IPS-15b (cell line): Measurements from ENCODE around the gene JAGN1.
"Not testable (repeated sequence)": the region's sequence is repeated elsewhere in the genome, so short reads cannot be mapped to it uniquely, and the experiment has no call there.

Experiments
- H3K27me3 ChIP-seq: one replicate; pipeline ENCODE4 v1.6.1; 2013; ENCODE audit warnings: low read length; ENCODE audit not compliant: control insufficient read depth, insufficient read depth
- H3K36me3 ChIP-seq: one replicate; pipeline ENCODE4 v1.6.1; 2013; ENCODE audit warnings: low read length; ENCODE audit not compliant: control insufficient read depth, insufficient read depth
- H3K4me1 ChIP-seq: one replicate; pipeline ENCODE4 v1.6.1; 2013; ENCODE audit warnings: mild to moderate bottlenecking, low read length; ENCODE audit not compliant: control insufficient read depth, insufficient read depth
- H3K4me3 ChIP-seq: one replicate; pipeline ENCODE4 v1.5.1; 2013; ENCODE audit warnings: low read depth, low read length
- H3K9ac ChIP-seq: one replicate; pipeline ENCODE4 v1.6.1; 2013; ENCODE audit warnings: low read depth, mild to moderate bottlenecking, low read length
- H3K9me3 ChIP-seq: one replicate; pipeline ENCODE4 v1.6.1; 2013; ENCODE audit warnings: mild to moderate bottlenecking, low read length; ENCODE audit not compliant: control insufficient read depth, insufficient read depth

The JAGN1 gene

GRCh38 chr3:9855594-9855993, 34.8 kb upstream of the JAGN1 start:
- H3K9ac ChIP-seq, result no peak overlapping the region
- H3K27me3 ChIP-seq, result no peaks in the 10 kb centered on the region
- H3K4me1 ChIP-seq, result no peaks in the 10 kb centered on the region
- H3K4me3 ChIP-seq, result no peak overlapping the region
- no peaks in the 10 kb centered on the region for H3K36me3 ChIP-seq
- no peaks in the 10 kb centered on the region for H3K9me3 ChIP-seq

GRCh38 chr3:9859530-9860025, 30.8 kb upstream of the JAGN1 start:
- H3K9ac ChIP-seq, result no peak overlapping the region
- H3K9me3 ChIP-seq, result no peaks in the 10 kb centered on the region
- H3K27me3 ChIP-seq, result no peaks in the 10 kb centered on the region
- no peak overlapping the region for H3K4me3 ChIP-seq
- H3K4me1 ChIP-seq, result no peaks in the 10 kb centered on the region
- no peaks in the 10 kb centered on the region for H3K36me3 ChIP-seq

GRCh38 chr3:9861201-9861600, 29.2 kb upstream of the JAGN1 start:
- Histone ChIP-seq H3K9me3 (no peaks in the 10 kb centered on the region), H3K27me3 (no peaks in the 10 kb centered on the region), H3K9ac (no peak overlapping the region), H3K4me3 (no peak overlapping the region), H3K4me1 (no peaks in the 10 kb centered on the region), H3K36me3 (no peaks in the 10 kb centered on the region)

GRCh38 chr3:9861626-9862130, 28.7 kb upstream of the JAGN1 start:
- Histone ChIP-seq H3K9me3 (no peaks in the 10 kb centered on the region), H3K9ac (no peak overlapping the region), H3K27me3 (no peaks in the 10 kb centered on the region), H3K4me1 (no peaks in the 10 kb centered on the region), H3K4me3 (no peak overlapping the region), H3K36me3 (no peaks in the 10 kb centered on the region)

- Histone ChIP-seq H3K4me3 (peak overlapping the region; percentile 48), H3K27me3 (no peaks in the 10 kb centered on the region), H3K9me3 (no peaks in the 10 kb centered on the region), H3K36me3 (no peaks in the 10 kb centered on the region), H3K9ac (no peak overlapping the region), H3K4me1 (no peaks in the 10 kb centered on the region)
Measured at GRCh38 chr3:9862391-9863057, 27.9 kb upstream of the JAGN1 start.

- Histone ChIP-seq H3K9ac (no peak overlapping the region), H3K9me3 (no peaks in the 10 kb centered on the region), H3K27me3 (no peaks in the 10 kb centered on the region), H3K4me3 (peak overlapping the region; percentile 48), H3K4me1 (no peaks in the 10 kb centered on the region), H3K36me3 (no peaks in the 10 kb centered on the region)
Measured at GRCh38 chr3:9863058-9863772, 27.2 kb upstream of the JAGN1 start.

- no peaks in the 10 kb centered on the region for H3K27me3 ChIP-seq
- no peaks in the 10 kb centered on the region for H3K4me1 ChIP-seq
- no peaks in the 10 kb centered on the region for H3K9me3 ChIP-seq
- H3K36me3 ChIP-seq, result no peaks in the 10 kb centered on the region
- no peak overlapping the region for H3K4me3 ChIP-seq
- no peak overlapping the region for H3K9ac ChIP-seq
Measured at GRCh38 chr3:9864200-9864927, 26.0 kb upstream of the JAGN1 start.

GRCh38 chr3:9865125-9865637, 25.2 kb upstream of the JAGN1 start:
- H3K4me3 ChIP-seq, H3K27me3 ChIP-seq, H3K4me1 ChIP-seq, H3K9me3 ChIP-seq, H3K36me3 ChIP-seq, H3K9ac ChIP-seq: not testable (repeated sequence)

- no peaks in the 10 kb centered on the region for H3K4me1 ChIP-seq
- H3K4me3 ChIP-seq, result no peak overlapping the region
- no peak overlapping the region for H3K9ac ChIP-seq
- no peaks in the 10 kb centered on the region for H3K36me3 ChIP-seq
- H3K9me3 ChIP-seq, result no peaks in the 10 kb centered on the region
- H3K27me3 ChIP-seq, result no peaks in the 10 kb centered on the region
Measured at GRCh38 chr3:9866639-9867038, 23.8 kb upstream of the JAGN1 start.

- Histone ChIP-seq H3K4me1 (no peaks in the 10 kb centered on the region), H3K4me3 (no peak overlapping the region), H3K27me3 (no peaks in the 10 kb centered on the region), H3K36me3 (no peaks in the 10 kb centered on the region), H3K9me3 (no peaks in the 10 kb centered on the region), H3K9ac (no peak overlapping the region)
Measured at GRCh38 chr3:9867106-9867505, 23.3 kb upstream of the JAGN1 start.

- Histone ChIP-seq H3K9me3 (no peaks in the 10 kb centered on the region), H3K4me3 (no peak overlapping the region), H3K27me3 (no peaks in the 10 kb centered on the region), H3K4me1 (no peaks in the 10 kb centered on the region), H3K36me3 (no peaks in the 10 kb centered on the region), H3K9ac (no peak overlapping the region)
Measured at GRCh38 chr3:9869955-9870354, 20.5 kb upstream of the JAGN1 start.
